K562 (cell line): ENCODE measurements around the gene VWDE. TPM values are rescaled to one million over a fixed set of nuclear protein-coding genes. Genes with fewer than 3 reads are reported as not detected.

Experiments used
- CBFA2T3 ChIP-seq: fragments of 450-650 bp; IDR thresholded peaks from 2 replicates; pipeline ENCODE4 v1.6.1; 2017
- CBX2 ChIP-seq: fragments of 200-600 bp; sonication (generic); IDR thresholded peaks from one replicate; pipeline ENCODE4 v1.6.1; 2012; ENCODE audit warnings: mild to moderate bottlenecking, low read length, inconsistent platforms; ENCODE audit not compliant: insufficient read depth, poor library complexity, severe bottlenecking
- DEAF1 ChIP-seq: fragments of 450-650 bp; formaldehyde crosslinking; IDR thresholded peaks from 2 replicates; pipeline ENCODE4 v1.4.0; 2020; ENCODE audit warnings: mild to moderate bottlenecking, moderate library complexity
- FOSL1 ChIP-seq: fragments of 200-800 bp; sonication (Bioruptor generic); conservative IDR thresholded peaks from 2 replicates; pipeline ENCODE4 v1.6.1; 2016; ENCODE audit warnings: missing genetic modification characterization, missing compliant biosample characterization
- FOXK2 ChIP-seq, 2 experiments: fragments of 450-650 bp; IDR thresholded peaks in 1 of 2; conservative IDR thresholded peaks in 1 of 2; 2 replicates each; pipeline ENCODE4 v1.6.1; 2016; ENCODE audit warnings: low read depth in 2 of 2, mild to moderate bottlenecking in 1 of 2
- HMBOX1 ChIP-seq: sonication (generic); IDR thresholded peaks from 2 replicates; pipeline ENCODE4 v1.6.1; 2016
- MCM7 ChIP-seq, 2 experiments: fragments of 450-650 bp; IDR thresholded peaks; 2 replicates each; pipeline ENCODE4 v1.6.1; 2016 to 2018
- MEF2A ChIP-seq: IDR thresholded peaks from 2 replicates; pipeline ENCODE4 v1.6.1; 2011; ENCODE audit warnings: low read depth, mild to moderate bottlenecking, low read length, moderate library complexity; ENCODE audit not compliant: control insufficient read depth
- MLLT1 ChIP-seq, 2 experiments: fragments of 450-650 bp; IDR thresholded peaks; 2 replicates each; pipeline ENCODE4 v1.6.1; 2016
- NEUROD1 ChIP-seq: fragments of 150-350 bp; IDR thresholded peaks from 2 replicates; pipeline ENCODE4 v1.6.1; 2014; ENCODE audit warnings: borderline replicate concordance, low read length, low read depth; ENCODE audit not compliant: partially characterized antibody
- NONO ChIP-seq, 2 experiments: fragments of 200-400 bp in 1 of 2; fragments of 450-650 bp in 1 of 2; formaldehyde crosslinking in 1 of 2; IDR thresholded peaks; 2 replicates each; pipeline ENCODE4 v1.6.1; 2017; ENCODE audit warnings: low read depth in 2 of 2, mild to moderate bottlenecking in 2 of 2, moderate library complexity in 2 of 2, low read length in 1 of 2
- POLR2G ChIP-seq: fragments of 200-400 bp; formaldehyde crosslinking; IDR thresholded peaks from 2 replicates; pipeline ENCODE4 v1.6.1; 2017; ENCODE audit warnings: low read depth, mild to moderate bottlenecking, antibody characterized with exemption, low read length, moderate library complexity
- RAD21 ChIP-seq, 2 experiments: fragments of 250-450 bp in 1 of 2; fragments of 450-650 bp in 1 of 2; sonication (Bioruptor Pico) in 1 of 2; formaldehyde crosslinking in 1 of 2; IDR thresholded peaks in 1 of 2; conservative IDR thresholded peaks in 1 of 2; 2 replicates each; pipeline versions ENCODE4 v1.4.0 to v1.8.0; 2020 to 2022; ENCODE audit warnings: mild to moderate bottlenecking in 2 of 2, moderate library complexity in 1 of 2
- SAP30 ChIP-seq: fragments of 200-600 bp; sonication (generic); IDR thresholded peaks from 2 replicates; pipeline ENCODE4 v1.6.1; 2012; ENCODE audit warnings: borderline replicate concordance, low read depth, mild to moderate bottlenecking, moderate library complexity, low read length, control low read depth, inconsistent platforms; ENCODE audit not compliant: insufficient read depth, poor library complexity, severe bottlenecking
- SIN3A ChIP-seq, 2 experiments: fragments of 150-350 bp in 1 of 2; IDR thresholded peaks; 2 replicates each; pipeline ENCODE4 v1.6.1; 2011 to 2016; ENCODE audit warnings: borderline replicate concordance in 2 of 2, low read depth in 2 of 2, low read length in 2 of 2, mild to moderate bottlenecking in 2 of 2, moderate library complexity in 2 of 2; ENCODE audit not compliant: control insufficient read depth in 1 of 2
- SIN3B ChIP-seq: fragments of 450-650 bp; IDR thresholded peaks from 2 replicates; pipeline ENCODE4 v1.6.1; 2017; ENCODE audit warnings: low read depth, mild to moderate bottlenecking, moderate library complexity
- SMARCA4 ChIP-seq: fragments of 450-650 bp; IDR thresholded peaks from 2 replicates; pipeline ENCODE4 v1.6.1; 2016
- ZKSCAN1 ChIP-seq: fragments of 150-350 bp; IDR thresholded peaks from 2 replicates; pipeline ENCODE4 v1.6.1; 2016; ENCODE audit warnings: low read depth, low read length
- ZNF197 ChIP-seq: fragments of 200-800 bp; sonication (Bioruptor generic); IDR thresholded peaks from 2 replicates; pipeline ENCODE4 v1.6.1; 2016; ENCODE audit warnings: low read depth, missing genetic modification characterization, missing compliant biosample characterization
- ZNF263 ChIP-seq: sonication (generic); formaldehyde crosslinking; IDR thresholded peaks from 2 replicates; pipeline ENCODE4 v1.8.0; 2022; ENCODE audit warnings: mild to moderate bottlenecking, missing genetic modification reagents, borderline replicate concordance
- ZNF76 ChIP-seq: fragments of 250-450 bp; sonication (Bioruptor Pico); IDR thresholded peaks from 2 replicates; pipeline ENCODE4 v1.4.0; 2020; ENCODE audit warnings: mild to moderate bottlenecking, moderate library complexity, borderline replicate concordance
- polyA plus RNA-seq, 8 experiments: library from polyadenylated mRNA; depleted of rRNA in 4 of 8; stranded (reverse) in 5 of 8; unstranded in 3 of 8; fragments of >200 nt; fragmentation: Nextera tagmentation in 2 of 8; fragmentation: Illumina TruSeq in 1 of 8; extraction: Ambion mirVana in 2 of 8; extraction: Trizol in 1 of 8; gene quantifications; 2 replicates each; pipeline versions ENCODE4 v1.2.1 to v1.2.3, GENCODE V29; 2011 to 2014; ENCODE audit warnings: inconsistent platforms in 1 of 8, missing spikeins in 1 of 8
- total RNA-seq, 7 experiments: library from RNA; depleted of rRNA in 6 of 7; stranded (reverse); fragments of >200 nt in 6 of 7; fragmentation: Illumina TruSeq in 2 of 7; extraction: Trizol in 2 of 7; gene quantifications; 2 replicates each; pipeline versions ENCODE4 v1.2.1 to v1.2.3, GENCODE V29; 2011 to 2021; ENCODE audit warnings: low replicate concordance in 1 of 7

Gene VWDE
- total and polyA plus RNA-seq, 9 of the 15 experiments (the other 6 are each of a cell fraction or from before 2014, with no cell fraction given): 40.6 to 162 (median 95.2) TPM

GRCh38 chr7:12403287-12404181, at the start of gene VWDE (continued):
- TF ChIP-seq RAD21 (CRISPR knock-in tag; conservative IDR thresholded peaks at IDR 0.05 in 1 of 2, IDR thresholded peaks at IDR 0.05 in 1 of 2) (peak in 1 of 2 experiments; percentile 22; a peak in 1 of 4 replicates), NEUROD1 (peak; percentile 67), CBFA2T3 (peak; percentile 62), FOXK2 (conservative IDR thresholded peaks at IDR 0.05 in 1 of 2, IDR thresholded peaks at IDR 0.05 in 1 of 2; ENCODE audit: low read depth in 2 of 2) (peak; percentile 17 to 81; a peak in 3 of 4 replicates), SIN3B (peak; percentile 66; the same call in 1 of the 2 replicates), ZNF263 (CRISPR knock-in tag) (0 out of 2 replicates have a peak, but pooled peaks have one; percentile 14), FOSL1 (tag) (peak; percentile 16; the same call in 1 of the 2 replicates), HMBOX1 (peak; percentile 55; the same call in 1 of the 2 replicates), SAP30 (peak; percentile 54), NONO (IDR thresholded peaks at IDR 0.05; ENCODE audit: low read depth in 2 of 2, low read length in 1 of 2) (peak; percentile 5 to 27; a peak in 1 of 4 replicates), ZNF76 (0 out of 2 replicates have a peak, but pooled peaks have one; percentile 22), MLLT1 (IDR thresholded peaks at IDR 0.05) (peak; percentile 98 to 99), ZKSCAN1 (peak; percentile 66; the same call in 1 of the 2 replicates), ZNF197 (CRISPR knock-in tag) (0 out of 2 replicates have a peak, but pooled peaks have one; percentile 26), SIN3A (IDR thresholded peaks at IDR 0.05; ENCODE audit: borderline replicate concordance in 2 of 2, control insufficient read depth in 1 of 2, low read depth in 2 of 2, low read length in 2 of 2) (peak in 1 of 2 experiments; percentile 77; a peak in 3 of 4 replicates), MCM7 (IDR thresholded peaks at IDR 0.05) (no peak), SMARCA4 (no peak), CBX2 (no peak), MEF2A (peak; percentile 40; the same call in 1 of the 2 replicates), DEAF1 (CRISPR knock-in tag) (no peak), POLR2G (peak; percentile 94)
